Transverse colon (tissue), 4 donors: Measurements from ENCODE around the gene RORC. TPM values are rescaled to one million over a fixed set of nuclear protein-coding genes. Genes with fewer than 3 reads are reported as not detected.

Experiments used
- DNase-seq: peaks from one replicate; pipeline ENCODE4 v3.0.0-alpha.2; 2019
- H3K27ac ChIP-seq, 4 donors: fragments of 200-600 bp; sonication (generic); 2 replicates each; pipeline ENCODE4 v1.5.1; 2016 to 2018; ENCODE audit warnings: inconsistent platforms in 4 of 4
- H3K27me3 ChIP-seq: fragments of 200-600 bp; sonication (generic); 2 replicates; pipeline ENCODE4 v1.5.1; 2017; ENCODE audit warnings: inconsistent platforms
- H3K36me3 ChIP-seq, 4 donors: fragments of 200-600 bp; sonication (generic); 2 replicates each; pipeline ENCODE4 v1.5.1; 2017 to 2019; ENCODE audit warnings: inconsistent platforms in 4 of 4
- H3K4me1 ChIP-seq, 4 donors: fragments of 200-600 bp; sonication (generic); 2 replicates each; pipeline ENCODE4 v1.5.1; 2017 to 2020; ENCODE audit warnings: inconsistent platforms in 4 of 4
- H3K4me3 ChIP-seq, 4 donors: fragments of 200-600 bp; sonication (generic); 1 replicate in 1 of 4; 2 replicates in 3 of 4; pipeline versions ENCODE4 v1.5.1 to v1.6.1; 2017 to 2019; ENCODE audit warnings: inconsistent platforms in 4 of 4
- H3K9me3 ChIP-seq, 2 donors: fragments of 200-600 bp; sonication (generic); 2 replicates each; pipeline ENCODE4 v1.5.1; 2017 to 2019; ENCODE audit warnings: inconsistent platforms in 2 of 2
- CTCF ChIP-seq, 5 experiments: fragments of 200-600 bp in 3 of 5; fragments of 450-650 bp in 2 of 5; sonication (generic) in 3 of 5; IDR thresholded peaks; 1 replicate in 2 of 5; 2 replicates in 3 of 5; pipeline ENCODE4 v1.5.1; 2016 to 2017; ENCODE audit warnings: antibody characterized with exemption in 5 of 5, inconsistent platforms in 3 of 5, mild to moderate bottlenecking in 2 of 5, moderate library complexity in 1 of 5
- EP300 ChIP-seq: sonication (generic); formaldehyde crosslinking; IDR thresholded peaks from one replicate; pipeline ENCODE4 v1.6.1; 2017; ENCODE audit warnings: antibody characterized with exemption, low read depth
- POLR2A ChIP-seq: fragments of 450-650 bp; IDR thresholded peaks from one replicate; pipeline ENCODE4 v1.6.1; 2016; ENCODE audit warnings: antibody characterized with exemption, mild to moderate bottlenecking, moderate library complexity
- POLR2AphosphoS5 ChIP-seq, 3 donors: sonication (generic); formaldehyde crosslinking; IDR thresholded peaks; one replicate each; pipeline ENCODE4 v1.6.1; 2016; ENCODE audit warnings: antibody characterized with exemption in 3 of 3
- WGBS, 2 donors: methylation state at CpG; one replicate each; pipeline ENCODE4 v1.1.5; 2018; ENCODE audit warnings: low coverage in 1 of 2; 5-methylcytosine and 5-hydroxymethylcytosine counted together
- in situ Hi-C, 4 donors: fragments of 200-750 bp; cut with MboI; loops; one replicate each; pipeline versions ENCODE4 v1.15.0 to v1.15.1; 2017; ENCODE audit warnings: low sequenced_read_pairs in 3 of 4, low pct_ligation_motif_present in 1 of 4, low pct_unique_long_range_greater_than_20kb in 1 of 4
- intact Hi-C: fragments of 100-400 bp; cut with DNase I; formaldehyde crosslinking; loops from one replicate; pipeline ENCODE4 v1.15.1; 2023; ENCODE audit warnings: low total_unique reads
- small RNA-seq, 4 donors: library from RNA; depleted of rRNA; stranded (forward); fragments of <200 nt; gene quantifications; one replicate each; pipeline ENCODE3, GENCODE V24; 2016
- total RNA-seq, 4 donors: library from RNA; depleted of rRNA; stranded (reverse); fragments of >200 nt; gene quantifications; one replicate each; pipeline ENCODE4 v1.1.0, GENCODE V29; 2016

Gene RORC
- total RNA-seq, 4 donors from 2014 or later = 3.4 to 34.3 (median 32.0) TPM

- DNase-seq = no peak
- in situ Hi-C loops (no loop called here), intact Hi-C loops (no loop called here)
- Histone ChIP-seq H3K27me3 (no peaks in the 10 kb centered on the region), H3K4me3 (no peak overlapping the region), H3K36me3 (peaks cover 0 to 13% (median 5%) of the 10 kb centered on the region in 4 donors), H3K4me1 (peaks cover 6 to 17% (median 14%) of the 10 kb centered on the region in 4 donors), H3K27ac (no peak overlapping the region), H3K9me3 (no peaks in the 10 kb centered on the region)
- WGBS, 2 donors = 83 to 97% methylated on average over 3 to 7 of the region's 7 CpGs
- TF ChIP-seq POLR2AphosphoS5 (IDR thresholded peaks at IDR 0.05) = no peak
- no peak for TF ChIP-seq POLR2A
- TF ChIP-seq EP300 = no peak
- TF ChIP-seq CTCF (IDR thresholded peaks at IDR 0.05) = no peak
Observed at GRCh38 chr1:151760597-151761385, 70.8 kb downstream of the RORC start.

GRCh38 chr1:151759241-151759640 lies 72.4 kb downstream of the RORC start:
- in situ Hi-C loops = loop anchor here in 1 of 4 donors (10.0 kb wide), 1 partner anchor 56 kb away; no protein-coding TSS in a partner anchor
- peaks cover 0 to 13% (median 5%) of the 10 kb centered on the region in 4 donors for H3K36me3 ChIP-seq

GRCh38 chr1:151756291-151756690 lies 75.3 kb downstream of the RORC start:
- DNase-seq = no peak
- Histone ChIP-seq H3K27me3 (no peaks in the 10 kb centered on the region), H3K27ac (no peak overlapping the region), H3K9me3 (no peaks in the 10 kb centered on the region), H3K36me3 (peaks cover 0 to 13% (median 2%) of the 10 kb centered on the region in 4 donors), H3K4me3 (no peak overlapping the region), H3K4me1 (no peaks in the 10 kb centered on the region)
- in situ Hi-C loops (loop anchor here in 1 of 4 donors (10.0 kb wide), 1 partner anchor 59 kb away; no protein-coding TSS in a partner anchor), intact Hi-C loops (no loop called here)
- TF ChIP-seq CTCF (IDR thresholded peaks at IDR 0.05) (no peak), POLR2A (no peak), POLR2AphosphoS5 (IDR thresholded peaks at IDR 0.05) (no peak), EP300 (no peak)
- 40 to 89% methylated on average over 1 of the region's 1 CpG for WGBS, 2 donors

More at GRCh38 chr1:151759241-151759640, 72.4 kb downstream of the RORC start:
- H3K4me3 ChIP-seq = no peak overlapping the region
- no peak overlapping the region for H3K27ac ChIP-seq
- H3K27me3 ChIP-seq = no peaks in the 10 kb centered on the region
- TF ChIP-seq CTCF (IDR thresholded peaks at IDR 0.05) (no peak), POLR2A (no peak), EP300 (no peak), POLR2AphosphoS5 (IDR thresholded peaks at IDR 0.05) (no peak)
- no peaks in the 10 kb centered on the region for H3K9me3 ChIP-seq
- DNase-seq = no peak
- H3K4me1 ChIP-seq = peaks cover 5 to 15% (median 10%) of the 10 kb centered on the region in 4 donors
- intact Hi-C loops = no loop called here

Small RNAs within 50 kb of the gene (small RNA-seq; reads per million reads assigned to genes)
- 0 reads per million in 4 donors for gene RF00019

Other genes starting within 250 kb of the RORC start
- 10 to 100 TPM; 11.5 to 37.0 (median 24.6) TPM for gene SNX27, start 219.8 kb downstream of the RORC start, total RNA-seq
- 1 to 10 TPM in 3 of 4 donors, not detected in 1; 1.3 to 2.7 (median 1.6) TPM for gene CELF3, start 115.0 kb downstream of the RORC start, total RNA-seq
- not detected for gene RIIAD1, start 110.3 kb downstream of the RORC start, total RNA-seq
- gene MRPL9, start 68.3 kb downstream of the RORC start, total RNA-seq = 100 to 1,000 TPM in 1 of 4 donors, 10 to 100 TPM in 3; 20.2 to 138 (median 40.1) TPM
- gene TDRKH, start 41.3 kb downstream of the RORC start, total RNA-seq = 1 to 10 TPM in 3 of 4 donors, under 1 TPM in 1; 0.80 to 5.4 (median 4.0) TPM
- under 1 TPM in 2 of 4 donors, not detected in 2; 0.14 to 0.48 TPM for gene LINGO4, start 26.4 kb downstream of the RORC start, total RNA-seq
- not detected for gene C2CD4D, start 8.0 kb upstream of the RORC start, total RNA-seq
- gene THEM5, start 21.9 kb upstream of the RORC start, total RNA-seq = not detected
- gene THEM4, start 77.7 kb upstream of the RORC start, total RNA-seq = 10 to 100 TPM in 2 of 4 donors, 1 to 10 TPM in 2; 4.6 to 21.8 (median 9.5) TPM
- gene S100A10, start 162.1 kb upstream of the RORC start, total RNA-seq = 100 to 1,000 TPM in 3 of 4 donors, 10 to 100 TPM in 1; 59.1 to 289 (median 251) TPM
- 100 to 1,000 TPM in 1 of 4 donors, 10 to 100 TPM in 3; 35.6 to 108 (median 54.8) TPM for gene S100A11, start 205.2 kb upstream of the RORC start, total RNA-seq